ENCODE results near the gene KRT33A. TPM values are rescaled to one million over a fixed set of nuclear protein-coding genes. Genes with fewer than 3 reads are reported as not detected.
A peak's percentile ranks its signal among the peaks of the same experiment; 100 is the strongest.
"Not testable (repeated sequence)": the region's sequence is repeated elsewhere in the genome, so short reads cannot be mapped to it uniquely, and the experiment has no call there.

Gene KRT33A
- total RNA-seq, 2 donors from 2014 or later = not detected

GRCh38 chr17:41351177-41351576, 549 bp upstream of the KRT33A start:
- Mint-ChIP-seq H3K4me3 (no peak overlapping the region), H3K36me3 (ENCODE audit: low read depth) (no peaks in the 10 kb centered on the region)

GRCh38 chr17:41347869-41348760, 2.5 kb downstream of the KRT33A start:
- H3K4me3 Mint-ChIP-seq = no peak overlapping the region
- ATAC-seq = no peak
- H3K36me3 Mint-ChIP-seq (ENCODE audit: low read depth) = no peaks in the 10 kb centered on the region
- no peaks in the 10 kb centered on the region for H3K9me3 ChIP-seq (ENCODE audit: control insufficient read depth, low read length, poor library complexity, severe bottlenecking)
- no peaks in the 10 kb centered on the region for H3K27me3 Mint-ChIP-seq
- no peak for DNase-seq
- H3K27ac Mint-ChIP-seq = peak overlapping the region; percentile 39
- H3K4me1 Mint-ChIP-seq = peaks cover 6% of the 10 kb centered on the region

More at GRCh38 chr17:41351177-41351576, 549 bp upstream of the KRT33A start:
- Mint-ChIP-seq H3K4me1 (peaks cover 5% of the 10 kb centered on the region), H3K27ac (no peak overlapping the region), H3K27me3 (no peaks in the 10 kb centered on the region)
- peaks cover 3% of the 10 kb centered on the region for H3K9me3 ChIP-seq (ENCODE audit: control insufficient read depth, low read length, poor library complexity, severe bottlenecking)
- ATAC-seq (no peak), DNase-seq (no peak)

DNA sequence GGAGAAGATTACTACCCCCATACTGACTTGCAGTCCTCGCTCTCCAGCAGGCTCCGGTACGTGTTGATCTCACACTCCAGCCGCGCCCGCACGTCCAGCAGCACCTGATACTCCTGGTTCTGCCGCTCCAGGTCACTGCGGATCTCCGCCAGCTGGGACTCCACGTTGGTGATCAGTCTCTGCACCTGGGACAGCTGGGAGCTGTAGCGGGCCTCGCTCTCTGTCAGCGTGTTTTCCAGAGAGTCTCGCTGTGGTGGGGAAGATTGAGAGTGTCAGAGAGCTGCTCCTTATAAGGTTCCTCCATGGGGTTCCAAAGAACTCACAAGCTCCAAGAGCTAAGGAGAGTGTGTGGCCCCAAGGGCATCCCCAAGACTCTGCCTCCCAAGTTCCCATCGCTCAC, 4.2 kb downstream of the KRT33A start:
- peaks cover 12% of the 10 kb centered on the region for H3K4me1 Mint-ChIP-seq
- H3K27ac Mint-ChIP-seq; H3K36me3 Mint-ChIP-seq (ENCODE audit: low read depth); H3K9me3 ChIP-seq (ENCODE audit: control insufficient read depth, low read length, poor library complexity, severe bottlenecking); DNase-seq; H3K27me3 Mint-ChIP-seq; ATAC-seq; H3K4me3 Mint-ChIP-seq: not testable (repeated sequence)

- H3K9me3 ChIP-seq (ENCODE audit: control insufficient read depth, low read length, poor library complexity, severe bottlenecking) = no peaks in the 10 kb centered on the region
- Mint-ChIP-seq H3K27ac (no peak overlapping the region), H3K4me1 (peaks cover 17% of the 10 kb centered on the region), H3K4me3 (no peak overlapping the region), H3K27me3 (no peaks in the 10 kb centered on the region), H3K36me3 (ENCODE audit: low read depth) (no peaks in the 10 kb centered on the region)
- ATAC-seq (no peak), DNase-seq (no peak)
These were observed 4.6 kb downstream of the KRT33A start for GRCh38 chr17:41345992-41346391.

- Mint-ChIP-seq H3K4me1 (peaks cover 40% of the 10 kb centered on the region), H3K36me3 (ENCODE audit: low read depth) (no peaks in the 10 kb centered on the region), H3K4me3 (no peak overlapping the region), H3K27ac (peak overlapping the region; percentile 99), H3K27me3 (no peaks in the 10 kb centered on the region)
- DNase-seq (no peak), ATAC-seq (no peak)
- H3K9me3 ChIP-seq (ENCODE audit: control insufficient read depth, low read length, poor library complexity, severe bottlenecking) = no peaks in the 10 kb centered on the region
These were observed 7.6 kb downstream of the KRT33A start for GRCh38 chr17:41343029-41343428.

- H3K9me3 ChIP-seq (ENCODE audit: control insufficient read depth, low read length, poor library complexity, severe bottlenecking) = no peaks in the 10 kb centered on the region
- H3K4me3 Mint-ChIP-seq = peak overlapping the region; percentile 80
- peak overlapping the region; percentile 99 for H3K27ac Mint-ChIP-seq
- peak; percentile 54 for ATAC-seq
- peaks cover 43% of the 10 kb centered on the region for H3K4me1 Mint-ChIP-seq
- H3K36me3 Mint-ChIP-seq (ENCODE audit: low read depth) = no peaks in the 10 kb centered on the region
- DNase-seq = peak in 2 of 3 donors; percentile 42 to 43
- no peaks in the 10 kb centered on the region for H3K27me3 Mint-ChIP-seq
These were observed 9.4 kb downstream of the KRT33A start for GRCh38 chr17:41340934-41341861.

DNA sequence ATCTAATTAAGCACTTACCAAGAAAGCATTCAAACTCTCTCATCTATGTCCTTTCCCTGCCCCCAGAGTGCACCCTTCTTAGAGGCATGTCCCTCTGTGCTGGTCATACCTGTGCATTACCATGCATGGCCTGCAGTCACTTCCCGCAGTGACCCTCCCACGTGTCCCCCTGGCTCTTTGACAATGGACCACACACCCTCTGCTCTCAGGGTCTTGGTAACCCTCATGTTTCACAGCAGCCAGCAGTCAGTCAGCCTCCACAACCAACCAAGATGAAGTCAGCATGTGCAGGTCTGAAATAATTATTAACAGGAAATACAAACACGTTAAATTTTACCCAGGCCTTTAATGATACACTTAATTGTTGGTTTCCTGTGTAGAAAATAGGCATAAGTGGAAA, 10.1 kb downstream of the KRT33A start:
- peak overlapping the region; percentile 99 for H3K27ac Mint-ChIP-seq
- H3K27me3 Mint-ChIP-seq = no peaks in the 10 kb centered on the region
- H3K9me3 ChIP-seq (ENCODE audit: control insufficient read depth, low read length, poor library complexity, severe bottlenecking) = no peaks in the 10 kb centered on the region
- DNase-seq (no peak), ATAC-seq (no peak)
- H3K36me3 Mint-ChIP-seq (ENCODE audit: low read depth) = no peaks in the 10 kb centered on the region
- H3K4me1 Mint-ChIP-seq = peaks cover 49% of the 10 kb centered on the region
- peak overlapping the region; percentile 80 for H3K4me3 Mint-ChIP-seq

GRCh38 chr17:41339571-41340172, 11.0 kb downstream of the KRT33A start:
- H3K4me1 Mint-ChIP-seq = peaks cover 54% of the 10 kb centered on the region
- H3K27ac Mint-ChIP-seq = peak overlapping the region; percentile 99
- DNase-seq = no peak
- ATAC-seq = no peak
- H3K9me3 ChIP-seq (ENCODE audit: control insufficient read depth, low read length, poor library complexity, severe bottlenecking) = no peaks in the 10 kb centered on the region
- H3K4me3 Mint-ChIP-seq = peak overlapping the region; percentile 80
- H3K36me3 Mint-ChIP-seq (ENCODE audit: low read depth) = no peaks in the 10 kb centered on the region
- H3K27me3 Mint-ChIP-seq = no peaks in the 10 kb centered on the region

DNA sequence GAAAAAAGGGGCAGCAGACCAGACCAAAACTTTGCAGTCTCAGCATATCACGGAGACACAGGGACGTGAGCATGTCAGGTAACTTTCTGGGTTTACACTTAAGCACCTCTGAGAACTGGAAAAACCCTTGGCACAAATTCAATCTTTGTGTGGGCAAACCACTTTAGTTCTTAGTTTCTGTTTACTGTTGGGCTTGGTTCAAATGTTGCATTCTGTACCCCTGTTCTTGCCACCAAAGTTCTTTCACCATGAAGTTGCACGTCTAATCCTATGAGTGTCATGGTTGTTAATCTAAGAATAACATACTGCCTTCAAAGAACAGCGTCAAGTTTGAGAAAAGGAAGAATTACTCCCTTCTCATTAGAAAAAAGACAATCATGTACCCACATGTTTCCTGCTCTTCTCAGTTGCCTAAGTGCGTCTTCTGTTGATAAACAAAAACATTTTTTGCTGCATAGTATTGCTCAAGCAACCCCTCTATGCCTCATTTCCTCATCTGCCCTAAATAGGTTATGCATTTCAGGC, 11.6 kb downstream of the KRT33A start:
- H3K4me1 Mint-ChIP-seq = peaks cover 58% of the 10 kb centered on the region
- H3K27ac Mint-ChIP-seq = peak overlapping the region; percentile 99
- peak; percentile 88 for ATAC-seq
- H3K9me3 ChIP-seq (ENCODE audit: control insufficient read depth, low read length, poor library complexity, severe bottlenecking) = no peaks in the 10 kb centered on the region
- H3K27me3 Mint-ChIP-seq = no peaks in the 10 kb centered on the region
- peak overlapping the region; percentile 80 for H3K4me3 Mint-ChIP-seq
- peak in 2 of 3 donors; percentile 35 to 39 for DNase-seq
- no peaks in the 10 kb centered on the region for H3K36me3 Mint-ChIP-seq (ENCODE audit: low read depth)

DNA sequence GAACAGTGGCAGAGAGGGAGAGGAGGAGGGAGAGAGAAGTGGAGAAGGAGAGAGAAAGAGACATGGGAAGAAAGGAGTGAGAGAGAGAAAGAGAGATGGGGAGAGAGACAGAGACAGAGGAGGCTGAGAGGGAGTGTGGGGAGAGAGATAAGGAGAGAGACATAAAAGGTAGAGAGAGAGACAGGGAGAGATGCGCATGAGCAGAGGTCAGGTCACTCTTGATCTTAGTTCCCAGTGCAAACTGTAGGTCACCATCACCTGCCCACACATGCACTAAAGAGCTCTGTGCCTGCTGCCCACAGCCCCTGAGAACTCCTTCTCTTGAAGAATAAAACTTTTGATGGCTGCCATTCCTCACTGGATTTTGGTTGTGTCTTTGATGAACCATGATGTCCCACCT, 14.9 kb downstream of the KRT33A start:
- H3K4me3 Mint-ChIP-seq = peak overlapping the region; percentile 65

DNA sequence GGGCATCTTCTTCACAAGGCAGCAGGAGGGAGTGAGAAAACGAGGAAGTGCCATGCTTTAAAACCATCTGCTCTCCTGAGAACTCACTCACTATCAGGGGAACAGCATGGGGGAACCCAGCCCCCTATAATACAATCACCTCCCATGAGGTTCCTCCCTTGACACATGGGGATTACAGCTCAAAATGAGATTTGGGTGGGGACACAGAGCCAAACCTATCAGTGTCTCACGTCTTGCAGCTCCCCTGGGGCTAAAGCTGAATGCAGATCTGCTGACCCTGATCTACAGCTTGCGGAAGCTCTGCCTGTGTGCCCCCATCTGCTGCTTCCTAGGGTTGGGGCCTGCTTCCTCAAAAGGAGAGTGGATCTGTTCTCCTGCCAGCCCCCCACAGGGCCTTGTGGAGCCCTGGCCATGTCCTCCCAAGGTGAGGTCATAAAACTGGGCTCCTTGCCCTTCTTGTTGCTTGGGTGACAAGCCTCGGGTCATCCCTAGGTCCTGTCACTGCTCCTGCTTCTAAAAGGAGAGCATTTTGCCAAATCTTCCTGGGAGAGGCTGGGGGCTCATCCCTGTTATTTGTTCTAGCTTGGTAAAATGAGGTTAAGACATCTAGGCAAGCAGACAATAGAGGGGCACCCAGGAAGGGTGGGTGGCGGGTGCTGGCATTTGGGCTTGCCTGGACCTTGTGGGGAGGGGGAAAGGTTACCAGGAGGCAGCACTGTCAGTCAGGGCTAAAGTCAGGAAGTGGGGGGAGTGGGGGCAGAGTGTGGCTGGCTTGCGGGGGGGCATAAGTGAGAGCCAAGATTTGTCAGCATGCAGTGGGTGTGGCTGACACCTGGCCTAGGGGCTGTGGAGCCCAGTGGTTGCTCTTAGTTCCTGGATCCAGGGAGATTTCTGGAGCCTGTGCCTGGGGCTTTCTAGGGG, 16.0 kb downstream of the KRT33A start:
- no peak for DNase-seq
- H3K4me1 Mint-ChIP-seq = peaks cover 31% of the 10 kb centered on the region
- peak overlapping the region; percentile 75 for H3K27ac Mint-ChIP-seq

More for the DNA sequence above, 14.9 kb downstream of the KRT33A start:
- Mint-ChIP-seq H3K36me3 (ENCODE audit: low read depth) (no peaks in the 10 kb centered on the region), H3K27ac (peak overlapping the region; percentile 75), H3K4me1 (peaks cover 42% of the 10 kb centered on the region), H3K27me3 (no peaks in the 10 kb centered on the region)
- DNase-seq = no peak
- ATAC-seq = no peak
- no peaks in the 10 kb centered on the region for H3K9me3 ChIP-seq (ENCODE audit: control insufficient read depth, low read length, poor library complexity, severe bottlenecking)

DNA sequence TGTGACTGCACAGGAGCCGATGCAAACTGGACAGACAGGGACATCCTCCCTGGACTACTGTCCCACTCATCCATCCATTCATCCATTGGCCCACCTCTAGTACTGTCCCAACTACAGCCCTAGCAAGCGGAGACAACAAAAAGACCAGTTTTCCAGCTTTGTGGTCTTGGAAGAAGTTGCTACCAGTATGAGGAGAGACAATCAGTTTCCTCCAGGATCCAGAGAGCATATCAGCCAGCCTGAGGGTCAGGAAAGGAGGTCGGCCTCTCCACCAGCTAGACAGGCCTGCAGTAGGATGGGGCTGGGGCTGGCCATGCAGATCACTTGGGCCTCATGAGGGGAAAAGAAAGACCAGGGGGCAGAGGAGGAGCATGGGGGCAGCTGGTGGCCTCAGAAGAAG, 16.8 kb downstream of the KRT33A start:
- no peak for ATAC-seq
- no peaks in the 10 kb centered on the region for H3K36me3 Mint-ChIP-seq (ENCODE audit: low read depth)
- H3K27ac Mint-ChIP-seq = peak overlapping the region; percentile 72
- peaks cover 24% of the 10 kb centered on the region for H3K4me1 Mint-ChIP-seq
- H3K9me3 ChIP-seq (ENCODE audit: control insufficient read depth, low read length, poor library complexity, severe bottlenecking) = no peaks in the 10 kb centered on the region
- peak overlapping the region; percentile 34 for H3K4me3 Mint-ChIP-seq
- H3K27me3 Mint-ChIP-seq = no peaks in the 10 kb centered on the region
- no peak for DNase-seq

More for the DNA sequence above, 16.0 kb downstream of the KRT33A start:
- H3K9me3 ChIP-seq (ENCODE audit: control insufficient read depth, low read length, poor library complexity, severe bottlenecking) = no peaks in the 10 kb centered on the region
- H3K4me3 Mint-ChIP-seq = peak overlapping the region; percentile 63
- no peaks in the 10 kb centered on the region for H3K36me3 Mint-ChIP-seq (ENCODE audit: low read depth)
- no peaks in the 10 kb centered on the region for H3K27me3 Mint-ChIP-seq
- ATAC-seq = no peak

Measured in T-helper 17 cell (primary cell).